ENCODE results near the gene KCNK2.

The KCNK2 gene

DNA sequence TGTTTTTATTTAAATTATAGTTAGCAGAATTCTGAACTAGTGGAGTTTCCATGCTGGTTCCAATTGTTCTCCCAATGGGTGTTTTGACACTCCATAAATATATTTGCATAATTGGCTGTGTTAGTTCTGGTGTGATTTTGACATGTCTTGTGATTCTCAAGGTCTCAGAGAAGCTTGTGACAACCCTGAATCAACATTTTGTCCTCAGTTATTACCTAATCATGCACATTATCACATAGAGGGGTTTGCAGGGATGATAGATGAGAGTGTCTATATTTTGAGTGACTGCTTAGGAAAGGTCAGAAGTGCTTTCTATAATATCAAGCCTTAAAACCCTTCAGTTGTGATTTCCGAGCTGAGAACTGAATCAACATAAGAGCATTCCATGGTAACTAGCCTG, 11.5 kb upstream of the KCNK2 start:
- H3K4me3 Mint-ChIP-seq, result no peak overlapping the region
- no peaks in the 10 kb centered on the region for H3K4me1 Mint-ChIP-seq
- no peak for DNase-seq (ENCODE audit: low spot score in 2 of 2)

DNA sequence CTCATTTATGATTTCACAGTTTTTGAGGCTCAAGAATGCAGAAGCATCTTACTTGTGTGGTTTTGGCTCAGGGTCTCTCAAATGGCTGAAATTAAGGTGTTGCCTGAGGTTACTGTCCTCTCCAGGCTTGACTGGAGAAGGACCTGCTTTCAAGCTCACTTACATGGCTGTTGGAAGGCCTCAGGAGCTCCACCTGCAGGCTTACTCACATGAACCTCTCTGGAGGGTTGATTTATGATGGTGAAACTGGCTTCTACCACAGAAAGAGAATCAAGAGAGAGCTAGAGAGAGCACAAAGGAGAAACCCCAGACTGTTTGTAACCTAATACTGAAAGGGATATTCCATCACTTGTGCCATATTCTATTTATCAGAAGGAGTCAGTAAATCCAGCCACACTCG, 6.2 kb upstream of the KCNK2 start:
- no peaks in the 10 kb centered on the region for H3K4me1 Mint-ChIP-seq

More for the DNA sequence above, 11.5 kb upstream of the KCNK2 start:
- H3K27me3 Mint-ChIP-seq, result no peaks in the 10 kb centered on the region
- H3K27ac Mint-ChIP-seq (ENCODE audit: low read depth), result no peak overlapping the region
- no peak for ATAC-seq (replicated peaks; ENCODE audit: extremely low read depth, poor library complexity, severe bottlenecking)
- no peaks in the 10 kb centered on the region for H3K36me3 Mint-ChIP-seq (ENCODE audit: insufficient read depth)
- H3K9me3 Mint-ChIP-seq, result peaks cover 10% of the 10 kb centered on the region

DNA sequence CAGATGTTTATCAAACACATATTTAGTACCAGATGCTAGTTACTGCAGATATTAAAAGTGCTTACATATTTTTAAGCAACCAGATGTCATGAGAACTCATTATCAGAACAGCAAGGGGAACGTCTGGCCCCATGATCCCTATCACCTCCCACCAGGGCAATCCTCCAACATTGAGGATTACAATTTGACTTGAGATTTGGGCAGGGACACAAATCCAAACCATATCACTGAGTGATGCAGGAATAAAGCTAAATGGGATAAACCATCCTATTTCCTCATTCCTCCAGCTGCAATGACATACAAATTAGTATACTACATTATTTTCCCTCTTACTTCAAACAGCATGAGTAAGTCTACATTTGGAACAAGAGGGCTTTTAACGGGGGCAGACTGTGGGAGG, 3.1 kb upstream of the KCNK2 start:
- DNase-seq (ENCODE audit: low spot score in 2 of 2) (no peak), ATAC-seq (replicated peaks; ENCODE audit: extremely low read depth, poor library complexity, severe bottlenecking) (no peak)

More for the DNA sequence above, 6.2 kb upstream of the KCNK2 start:
- ATAC-seq (replicated peaks; ENCODE audit: extremely low read depth, poor library complexity, severe bottlenecking), result no peak
- H3K36me3 Mint-ChIP-seq (ENCODE audit: insufficient read depth), result peaks cover 3% of the 10 kb centered on the region
- H3K27me3 Mint-ChIP-seq, result peaks cover 6% of the 10 kb centered on the region
- H3K9me3 Mint-ChIP-seq, result peaks cover 17% of the 10 kb centered on the region
- no peak for DNase-seq (ENCODE audit: low spot score in 2 of 2)
- no peak overlapping the region for H3K27ac Mint-ChIP-seq (ENCODE audit: low read depth)
- H3K4me3 Mint-ChIP-seq, result no peak overlapping the region

DNA sequence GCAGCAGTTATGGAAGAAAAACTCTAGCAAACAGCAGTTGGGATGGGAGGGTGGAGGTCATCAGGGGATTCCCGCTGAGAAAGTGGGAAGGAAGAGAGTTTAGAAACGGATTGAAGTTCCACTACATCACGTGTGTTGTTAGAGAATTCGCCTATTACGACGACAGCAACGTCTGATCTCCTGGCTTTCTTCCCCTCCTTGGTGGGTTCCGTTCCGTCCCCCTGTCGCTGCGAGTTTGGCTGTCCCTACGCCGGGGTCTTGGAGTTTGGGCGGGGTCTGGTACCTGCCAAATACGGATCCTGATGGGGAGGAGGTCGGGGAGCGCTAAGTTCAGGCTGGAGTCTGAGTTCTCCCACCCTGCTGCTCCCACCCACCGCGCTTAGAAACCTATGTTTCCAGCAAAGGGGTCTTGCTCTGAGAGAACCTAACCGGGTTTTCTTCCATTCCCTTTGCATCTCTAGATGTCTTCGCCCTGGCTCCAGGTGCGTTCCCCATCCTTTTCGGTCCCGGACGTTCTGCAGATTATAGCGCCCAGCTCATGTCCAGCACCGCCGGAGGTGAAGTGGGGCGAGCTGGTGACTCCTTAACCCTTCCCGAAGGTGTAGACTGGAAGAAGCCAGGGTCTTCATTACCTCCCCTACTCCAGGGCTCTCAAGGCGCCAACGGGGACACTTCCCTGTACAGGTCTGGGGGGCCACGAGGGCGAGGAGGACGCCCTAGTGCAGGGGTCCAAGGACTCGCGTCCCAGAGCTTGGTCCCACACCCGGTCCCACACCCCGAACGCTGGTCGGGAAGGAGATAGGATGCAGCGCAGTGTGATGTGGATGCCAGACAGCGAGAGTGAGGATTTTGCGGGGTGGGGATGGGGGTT, 641 bp upstream of the KCNK2 start:
- no peak for ATAC-seq (replicated peaks; ENCODE audit: extremely low read depth, poor library complexity, severe bottlenecking)
- H3K4me3 Mint-ChIP-seq, result no peak overlapping the region
- no peaks in the 10 kb centered on the region for H3K4me1 Mint-ChIP-seq
- no peak for DNase-seq (ENCODE audit: low spot score in 2 of 2)
- peaks cover 7% of the 10 kb centered on the region for H3K9me3 Mint-ChIP-seq
- no peak overlapping the region for H3K27ac Mint-ChIP-seq (ENCODE audit: low read depth)
- H3K27me3 Mint-ChIP-seq, result peaks cover 34% of the 10 kb centered on the region
- peaks cover 3% of the 10 kb centered on the region for H3K36me3 Mint-ChIP-seq (ENCODE audit: insufficient read depth)

More for the DNA sequence above, 3.1 kb upstream of the KCNK2 start:
- Mint-ChIP-seq H3K36me3 (ENCODE audit: insufficient read depth) (peaks cover 5% of the 10 kb centered on the region), H3K9me3 (peaks cover 7% of the 10 kb centered on the region), H3K4me3 (no peak overlapping the region), H3K27ac (ENCODE audit: low read depth) (no peak overlapping the region), H3K4me1 (no peaks in the 10 kb centered on the region), H3K27me3 (peaks cover 34% of the 10 kb centered on the region)

DNA sequence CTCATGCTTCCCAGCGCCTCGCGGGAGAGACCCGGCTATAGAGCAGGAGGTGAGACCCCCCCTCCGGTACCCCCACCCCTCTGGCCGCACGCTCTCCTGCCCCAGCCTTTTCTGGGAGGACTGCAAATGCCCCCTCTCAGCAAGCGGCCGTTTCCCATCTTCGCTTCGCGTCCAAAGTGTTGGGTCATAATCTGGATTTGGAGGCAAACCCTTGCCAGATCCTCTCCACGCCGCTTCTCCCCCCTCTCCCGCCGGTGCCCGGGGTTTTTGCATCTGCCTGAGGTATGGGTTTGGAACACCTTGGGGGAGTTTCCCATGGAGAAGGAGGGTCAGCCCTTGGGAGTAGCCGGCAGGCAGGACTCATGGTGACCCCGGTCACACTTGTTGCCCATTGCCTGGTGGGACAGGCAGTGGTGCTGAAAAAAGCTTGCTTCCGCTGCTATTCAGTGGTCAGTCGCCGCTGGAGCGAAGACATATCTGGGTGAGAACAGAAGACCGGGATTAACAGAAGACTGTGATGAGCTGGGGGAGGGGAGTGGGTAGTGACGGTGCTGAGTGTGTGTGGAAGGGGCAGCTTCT, 935 bp downstream of the KCNK2 start:
- ATAC-seq (replicated peaks; ENCODE audit: extremely low read depth, poor library complexity, severe bottlenecking), result no peak
- Mint-ChIP-seq H3K36me3 (ENCODE audit: insufficient read depth) (peaks cover 2% of the 10 kb centered on the region), H3K27ac (ENCODE audit: low read depth) (no peak overlapping the region), H3K27me3 (peaks cover 34% of the 10 kb centered on the region), H3K9me3 (no peaks in the 10 kb centered on the region), H3K4me1 (no peaks in the 10 kb centered on the region), H3K4me3 (no peak overlapping the region)
- no peak for DNase-seq (ENCODE audit: low spot score in 2 of 2)

DNA sequence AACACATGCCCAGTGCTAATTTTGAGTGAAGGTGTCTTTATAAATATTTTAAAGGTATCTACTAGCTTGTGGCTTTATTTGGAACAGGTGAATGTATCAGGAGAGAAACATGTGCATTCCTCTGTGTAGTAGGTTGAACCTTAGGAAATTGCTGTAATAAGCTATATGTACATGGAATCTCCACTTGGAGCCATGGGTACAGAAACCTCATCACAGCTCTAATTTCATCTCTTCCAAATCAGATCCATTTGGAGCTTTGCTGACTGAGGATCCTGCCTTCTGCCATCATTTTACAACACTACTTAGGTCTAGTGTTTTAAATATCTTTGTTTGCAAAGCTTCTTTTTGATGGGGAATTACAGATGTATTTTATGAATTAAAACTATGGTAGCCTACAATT, 2.1 kb downstream of the KCNK2 start:
- peaks cover 5% of the 10 kb centered on the region for H3K9me3 Mint-ChIP-seq
- H3K27ac Mint-ChIP-seq (ENCODE audit: low read depth), result no peak overlapping the region
- peaks cover 2% of the 10 kb centered on the region for H3K36me3 Mint-ChIP-seq (ENCODE audit: insufficient read depth)
- ATAC-seq (replicated peaks; ENCODE audit: extremely low read depth, poor library complexity, severe bottlenecking) (no peak), DNase-seq (ENCODE audit: low spot score in 2 of 2) (no peak)
- H3K4me3 Mint-ChIP-seq, result no peak overlapping the region
- no peaks in the 10 kb centered on the region for H3K4me1 Mint-ChIP-seq
- H3K27me3 Mint-ChIP-seq, result peaks cover 34% of the 10 kb centered on the region

DNA sequence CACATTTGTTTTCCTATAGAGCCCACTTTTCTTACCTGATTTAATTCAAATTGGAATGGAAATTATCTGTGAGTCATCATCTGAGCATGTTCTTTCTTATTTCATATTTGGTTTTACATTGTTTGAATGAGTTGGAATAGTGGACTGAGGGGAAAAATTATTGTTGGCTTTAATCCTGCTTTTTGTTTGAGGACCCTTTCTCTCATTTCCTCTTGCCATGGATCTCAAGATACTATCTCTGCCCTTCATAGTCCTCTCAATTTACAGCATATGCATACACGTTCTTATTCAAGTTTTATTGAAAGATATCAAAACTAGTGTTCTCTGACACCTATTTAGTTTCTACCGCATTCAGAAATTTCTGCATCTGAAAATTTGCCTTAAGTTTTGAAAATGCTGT, 5.1 kb downstream of the KCNK2 start:
- ATAC-seq (replicated peaks; ENCODE audit: extremely low read depth, poor library complexity, severe bottlenecking) (no peak), DNase-seq (ENCODE audit: low spot score in 2 of 2) (no peak)
- H3K27ac Mint-ChIP-seq (ENCODE audit: low read depth), result no peak overlapping the region
- no peaks in the 10 kb centered on the region for H3K4me1 Mint-ChIP-seq
- H3K36me3 Mint-ChIP-seq (ENCODE audit: insufficient read depth), result peaks cover 2% of the 10 kb centered on the region
- H3K4me3 Mint-ChIP-seq, result no peak overlapping the region
- H3K9me3 Mint-ChIP-seq, result peaks cover 14% of the 10 kb centered on the region
- peaks cover 16% of the 10 kb centered on the region for H3K27me3 Mint-ChIP-seq

DNA sequence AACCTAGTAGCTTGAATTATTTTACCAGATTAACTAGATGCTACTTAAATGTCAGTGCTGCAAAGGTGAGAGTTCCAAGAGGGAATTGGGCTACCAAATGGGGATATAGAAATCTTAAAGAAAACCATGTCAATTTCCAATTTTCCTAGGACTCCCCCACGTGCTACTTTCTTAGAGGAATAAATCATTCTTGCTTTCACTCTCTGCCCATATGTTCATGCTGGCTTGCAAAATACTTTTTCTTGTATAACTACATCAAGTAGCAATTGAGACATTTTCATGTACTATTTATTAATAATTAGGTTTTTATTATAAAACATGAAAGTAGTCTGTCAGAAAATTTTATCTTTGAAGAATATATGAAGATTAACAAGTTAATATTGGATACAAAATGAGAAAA, 11.8 kb downstream of the KCNK2 start:
- peaks cover 10% of the 10 kb centered on the region for H3K9me3 Mint-ChIP-seq
- no peaks in the 10 kb centered on the region for H3K27me3 Mint-ChIP-seq
- ATAC-seq (replicated peaks; ENCODE audit: extremely low read depth, poor library complexity, severe bottlenecking) (no peak), DNase-seq (ENCODE audit: low spot score in 2 of 2) (no peak)
- no peaks in the 10 kb centered on the region for H3K4me1 Mint-ChIP-seq
- H3K4me3 Mint-ChIP-seq, result no peak overlapping the region
- H3K27ac Mint-ChIP-seq (ENCODE audit: low read depth), result no peak overlapping the region
- H3K36me3 Mint-ChIP-seq (ENCODE audit: insufficient read depth), result no peaks in the 10 kb centered on the region

DNA sequence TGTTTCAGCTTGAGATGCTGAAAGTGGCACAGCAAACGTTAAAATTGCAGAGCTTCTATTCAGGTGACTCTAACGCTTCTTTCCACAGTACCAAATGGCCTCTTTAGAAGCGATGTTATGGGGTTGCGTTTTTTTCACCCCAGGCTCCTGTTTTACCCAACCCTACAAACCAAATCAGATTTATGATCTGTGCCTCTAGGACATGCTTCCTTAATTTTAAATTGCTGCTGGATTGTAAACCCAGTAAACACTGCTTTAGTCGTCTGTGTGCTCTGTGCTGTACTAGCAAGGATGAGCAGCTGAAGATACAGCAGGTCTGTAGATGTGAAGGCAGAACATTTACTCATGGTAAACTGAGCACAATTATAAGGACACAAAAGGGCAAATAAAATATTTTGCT, 13.0 kb downstream of the KCNK2 start:
- H3K9me3 Mint-ChIP-seq, result peaks cover 9% of the 10 kb centered on the region
- ATAC-seq (replicated peaks; ENCODE audit: extremely low read depth, poor library complexity, severe bottlenecking), result no peak
- no peak for DNase-seq (ENCODE audit: low spot score in 2 of 2)
- H3K27ac Mint-ChIP-seq (ENCODE audit: low read depth), result no peak overlapping the region
- no peak overlapping the region for H3K4me3 Mint-ChIP-seq
- H3K36me3 Mint-ChIP-seq (ENCODE audit: insufficient read depth), result no peaks in the 10 kb centered on the region
- H3K4me1 Mint-ChIP-seq, result no peaks in the 10 kb centered on the region
- H3K27me3 Mint-ChIP-seq, result no peaks in the 10 kb centered on the region

DNA sequence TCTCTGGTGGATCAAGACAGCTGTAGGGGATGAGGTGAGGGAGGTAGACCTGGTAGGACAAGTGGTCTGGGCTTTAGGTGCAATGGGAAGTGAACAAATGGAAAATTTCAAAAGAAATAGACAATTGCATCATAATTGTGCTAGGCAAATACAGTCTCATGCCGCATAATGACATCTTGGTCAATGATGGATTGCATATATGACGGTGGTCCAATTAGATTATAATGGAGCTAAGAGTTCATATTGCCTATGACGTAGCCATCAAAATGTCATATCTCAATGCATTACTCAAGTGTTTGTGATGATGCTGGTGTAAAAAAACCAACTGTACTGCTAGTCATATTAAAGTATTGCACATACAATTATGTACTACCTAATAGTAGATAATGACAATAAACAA, 19.0 kb downstream of the KCNK2 start:
- no peak for ATAC-seq (replicated peaks; ENCODE audit: extremely low read depth, poor library complexity, severe bottlenecking)
- Mint-ChIP-seq H3K27ac (ENCODE audit: low read depth) (no peak overlapping the region), H3K9me3 (peaks cover 17% of the 10 kb centered on the region)

DNA sequence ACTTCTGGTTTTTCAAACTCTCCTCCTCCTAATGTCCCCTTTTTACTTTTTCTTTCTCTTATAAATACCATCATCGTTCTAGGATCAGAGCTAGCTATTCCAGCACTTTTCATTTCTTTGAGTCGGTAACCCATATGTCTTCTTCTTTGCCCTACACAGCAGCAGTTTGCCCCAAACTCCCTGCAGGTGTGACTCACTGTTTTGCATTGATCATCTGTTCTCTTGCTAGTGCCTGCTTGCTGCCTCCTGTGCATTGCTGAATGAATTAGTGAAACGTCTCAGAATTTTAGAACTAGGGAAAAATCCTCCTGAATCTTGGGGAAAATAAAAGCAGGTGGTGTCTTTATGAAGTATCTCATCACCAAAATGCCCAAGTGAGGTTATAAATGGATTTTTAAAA, 21.7 kb downstream of the KCNK2 start:
- no peak for DNase-seq (ENCODE audit: low spot score in 2 of 2)
- Mint-ChIP-seq H3K4me1 (no peaks in the 10 kb centered on the region), H3K4me3 (no peak overlapping the region), H3K27me3 (no peaks in the 10 kb centered on the region), H3K9me3 (peaks cover 19% of the 10 kb centered on the region), H3K36me3 (ENCODE audit: insufficient read depth) (peaks cover 2% of the 10 kb centered on the region), H3K27ac (ENCODE audit: low read depth) (no peak overlapping the region)
- no peak for ATAC-seq (replicated peaks; ENCODE audit: extremely low read depth, poor library complexity, severe bottlenecking)

More for the DNA sequence above, 19.0 kb downstream of the KCNK2 start:
- no peaks in the 10 kb centered on the region for H3K4me1 Mint-ChIP-seq
- peaks cover 2% of the 10 kb centered on the region for H3K36me3 Mint-ChIP-seq (ENCODE audit: insufficient read depth)
- DNase-seq (ENCODE audit: low spot score in 2 of 2), result no peak
- no peak overlapping the region for H3K4me3 Mint-ChIP-seq
- H3K27me3 Mint-ChIP-seq, result no peaks in the 10 kb centered on the region

DNA sequence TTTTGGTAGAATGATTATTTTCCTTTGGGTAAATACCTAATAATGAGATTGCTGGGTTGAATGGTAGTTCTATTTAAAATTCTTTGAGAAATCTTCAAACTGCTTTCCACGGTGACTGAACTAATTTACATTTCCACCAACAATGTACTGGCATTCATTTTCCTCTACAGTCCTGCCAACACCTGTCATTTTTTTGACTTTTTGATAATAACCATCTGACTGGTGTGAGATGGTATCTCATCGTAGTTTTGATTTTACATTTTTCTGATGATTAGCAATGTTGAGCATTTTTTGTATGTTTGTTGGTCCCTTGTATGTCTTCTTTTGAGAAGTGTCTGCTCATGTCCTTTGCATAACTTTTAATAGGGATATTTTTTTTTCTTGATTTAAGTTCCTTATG, 23.5 kb downstream of the KCNK2 start:
- no peak overlapping the region for H3K27ac Mint-ChIP-seq (ENCODE audit: low read depth)
- no peaks in the 10 kb centered on the region for H3K4me1 Mint-ChIP-seq
- no peaks in the 10 kb centered on the region for H3K27me3 Mint-ChIP-seq
- H3K9me3 Mint-ChIP-seq, result peaks cover 21% of the 10 kb centered on the region
- DNase-seq (ENCODE audit: low spot score in 2 of 2) (no peak), ATAC-seq (replicated peaks; ENCODE audit: extremely low read depth, poor library complexity, severe bottlenecking) (no peak)
- H3K36me3 Mint-ChIP-seq (ENCODE audit: insufficient read depth), result peaks cover 2% of the 10 kb centered on the region
- H3K4me3 Mint-ChIP-seq, result no peak overlapping the region

DNA sequence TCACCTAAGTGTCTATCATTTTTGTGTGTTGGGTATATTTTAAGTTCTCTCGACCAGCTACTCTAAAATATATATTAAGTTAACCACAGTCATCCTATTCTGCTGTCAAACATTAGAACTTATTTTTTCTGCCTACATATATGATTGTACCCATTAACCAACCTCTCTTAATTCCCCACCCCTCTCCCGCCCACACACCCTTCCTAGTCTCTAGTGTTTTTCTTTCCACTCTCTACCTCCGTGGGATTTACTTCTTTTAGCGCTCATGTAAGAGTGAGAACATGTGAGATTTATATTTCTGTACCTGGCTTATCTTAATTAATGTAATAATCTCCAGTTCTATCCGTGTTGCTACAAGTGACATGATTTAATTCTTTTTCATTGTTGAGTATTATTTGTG, 26.6 kb downstream of the KCNK2 start:
- peaks cover 11% of the 10 kb centered on the region for H3K9me3 Mint-ChIP-seq
- DNase-seq (ENCODE audit: low spot score in 2 of 2) (no peak), ATAC-seq (replicated peaks; ENCODE audit: extremely low read depth, poor library complexity, severe bottlenecking) (no peak)
- peaks cover 2% of the 10 kb centered on the region for H3K36me3 Mint-ChIP-seq (ENCODE audit: insufficient read depth)
- H3K4me3 Mint-ChIP-seq, result no peak overlapping the region
- no peak overlapping the region for H3K27ac Mint-ChIP-seq (ENCODE audit: low read depth)
- H3K4me1 Mint-ChIP-seq, result no peaks in the 10 kb centered on the region
- no peaks in the 10 kb centered on the region for H3K27me3 Mint-ChIP-seq

Data from central memory CD8-positive, alpha-beta T cell (primary cell).